GM03348 (cell line): Measurements from ENCODE around the gene CDC40.
A peak's percentile ranks its signal among the peaks of the same experiment; 100 is the strongest.
"Not testable (repeated sequence)": the region's sequence is repeated elsewhere in the genome, so short reads cannot be mapped to it uniquely, and the experiment has no call there.

Experiments used
- DNase-seq: peaks from one replicate; pipeline ENCODE4 v3.0.0; 2012; ENCODE audit warnings: low spot score

CDC40 gene

DNA sequence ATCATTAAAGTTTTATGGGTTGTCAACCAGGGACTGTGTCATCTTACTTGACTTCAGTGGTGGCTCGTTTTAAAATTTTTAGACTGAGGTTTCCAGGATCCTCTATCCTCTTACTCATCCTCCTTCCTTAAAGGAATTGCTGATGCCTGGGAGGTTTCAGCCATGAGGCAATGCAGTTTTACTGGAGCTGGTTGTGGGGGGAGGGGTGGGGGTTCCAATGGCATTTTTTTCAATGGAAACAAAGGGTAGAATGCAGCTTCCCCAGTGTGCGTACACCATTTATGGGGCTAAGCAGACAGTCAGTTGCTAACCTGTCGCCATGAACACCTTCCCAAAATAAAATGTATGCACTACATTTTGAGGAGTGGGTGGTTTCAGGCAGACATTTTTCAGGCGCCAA, 89.9 kb downstream of the CDC40 start:
- DNase-seq: peak; percentile 8

DNA sequence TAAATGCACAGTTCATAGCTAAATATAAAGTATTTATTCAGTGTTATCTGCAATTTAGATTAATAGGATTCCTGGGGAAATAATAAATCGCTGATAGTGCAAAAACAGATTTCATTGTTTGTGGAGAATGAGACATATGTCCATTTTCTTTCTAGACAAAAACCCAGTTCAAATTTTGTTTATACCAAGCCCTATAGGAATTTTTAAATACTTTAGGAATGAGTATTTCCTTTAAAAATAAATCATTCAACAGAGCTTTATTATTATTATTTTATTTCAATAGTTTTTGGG, 91.5 kb downstream of the CDC40 start:
- DNase-seq: no peak

DNA sequence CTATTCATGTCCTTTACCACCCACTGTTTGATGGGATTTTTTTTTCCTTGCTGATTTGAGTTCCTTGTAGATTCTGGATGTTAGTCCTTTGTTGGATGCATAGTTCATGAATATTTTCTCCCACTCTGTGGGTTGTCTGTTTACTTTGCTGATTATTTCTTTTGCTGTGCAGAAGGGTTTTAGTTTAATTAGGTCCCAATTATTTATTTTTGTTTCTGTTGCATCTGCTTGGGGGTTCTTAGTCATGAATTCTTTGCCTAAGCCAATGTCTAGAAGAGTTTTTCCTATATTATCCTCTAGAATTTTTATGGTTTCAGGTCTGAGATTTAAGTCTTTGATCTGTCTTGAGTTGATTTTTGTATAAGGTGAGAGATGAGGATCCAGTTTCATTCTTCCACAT, 92.6 kb downstream of the CDC40 start:
- not testable (repeated sequence) for DNase-seq

DNA sequence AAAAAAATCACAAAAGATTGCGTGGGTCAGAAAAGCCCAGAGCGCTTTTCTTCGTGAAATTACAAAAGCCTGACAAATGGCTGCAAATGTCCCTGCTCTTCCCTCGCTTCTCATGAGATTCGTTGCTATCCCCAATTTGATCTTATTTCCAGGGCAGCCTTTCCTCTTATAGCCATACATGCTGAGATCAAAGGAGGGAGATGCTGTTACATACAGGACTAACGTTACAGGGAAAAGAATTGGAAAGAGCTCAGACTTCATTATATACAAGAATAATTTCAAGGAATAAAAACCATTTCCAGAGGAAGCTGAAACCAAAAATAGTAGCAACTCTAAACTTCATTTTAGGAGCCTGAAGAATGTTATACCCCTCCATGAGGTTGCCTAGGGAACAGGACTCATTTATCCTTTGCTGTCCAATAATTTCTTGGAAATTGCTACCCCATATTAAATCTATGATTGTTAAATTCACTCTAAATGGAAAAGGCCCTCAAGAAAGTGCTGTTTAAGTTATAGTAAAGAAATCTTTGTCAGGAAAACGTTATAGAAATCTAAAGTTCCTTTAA, 97.0 kb downstream of the CDC40 start:
- no peak for DNase-seq
